ENCODE data around the gene VDAC1.
"Not testable (repeated sequence)": the region's sequence is repeated elsewhere in the genome, so short reads cannot be mapped to it uniquely, and the experiment has no call there.

Gene VDAC1

GRCh38 chr5:133963493-133964128, 41.2 kb downstream of the VDAC1 start:
- no peak for DNase-seq

DNA sequence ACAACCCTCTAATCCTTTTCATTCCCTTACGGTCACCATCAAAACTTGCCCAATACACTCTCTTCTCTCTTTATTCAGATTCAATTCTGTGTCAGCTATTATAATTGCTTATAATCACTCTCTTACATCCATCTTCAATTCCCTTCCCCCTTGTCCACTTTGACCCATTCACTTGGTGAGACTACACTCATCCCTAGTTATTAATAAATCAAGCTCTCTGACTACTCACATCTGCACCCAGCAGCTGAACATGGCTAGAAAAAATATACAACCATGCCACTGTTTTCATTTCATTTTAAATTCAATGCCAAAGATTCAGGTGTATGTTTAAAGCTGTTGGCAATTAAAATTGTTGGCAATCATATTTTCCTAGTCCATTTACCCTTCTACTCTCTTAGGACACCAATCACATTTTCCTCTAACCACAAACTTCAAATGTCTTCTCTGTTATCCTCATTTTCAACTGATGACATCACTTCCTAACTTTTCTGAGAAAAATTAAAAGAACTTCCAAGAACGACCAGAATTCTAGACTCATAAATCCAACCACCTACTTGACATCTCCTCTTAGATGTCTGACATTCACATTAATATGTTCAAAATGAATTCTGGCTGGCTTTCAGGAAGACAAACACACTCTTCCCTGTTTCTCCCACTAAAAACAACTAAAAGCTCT, 41.8 kb downstream of the VDAC1 start:
- DNase-seq, result no peak

DNA sequence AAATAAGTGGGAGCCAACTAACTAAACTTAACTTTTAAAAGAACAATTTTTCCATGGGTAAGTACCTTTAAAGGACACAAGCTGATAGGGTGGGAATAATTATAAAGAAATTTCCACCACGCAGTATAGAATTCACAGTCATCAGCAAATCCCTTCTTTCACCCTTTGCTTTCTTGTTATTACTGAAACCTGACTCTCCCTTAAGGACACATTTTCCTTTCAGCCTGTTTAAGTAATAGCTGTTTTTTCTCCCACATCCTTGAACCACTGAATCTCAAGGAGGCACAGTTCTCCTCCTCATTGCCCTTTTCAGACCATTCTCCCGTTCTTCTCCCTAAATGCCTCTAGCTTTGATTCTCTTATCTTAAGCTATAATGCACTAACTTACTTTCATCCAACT, 42.6 kb downstream of the VDAC1 start:
- no peak for DNase-seq

- no peak for DNase-seq
Measured at GRCh38 chr5:133959643-133960042, 45.1 kb downstream of the VDAC1 start.

DNA sequence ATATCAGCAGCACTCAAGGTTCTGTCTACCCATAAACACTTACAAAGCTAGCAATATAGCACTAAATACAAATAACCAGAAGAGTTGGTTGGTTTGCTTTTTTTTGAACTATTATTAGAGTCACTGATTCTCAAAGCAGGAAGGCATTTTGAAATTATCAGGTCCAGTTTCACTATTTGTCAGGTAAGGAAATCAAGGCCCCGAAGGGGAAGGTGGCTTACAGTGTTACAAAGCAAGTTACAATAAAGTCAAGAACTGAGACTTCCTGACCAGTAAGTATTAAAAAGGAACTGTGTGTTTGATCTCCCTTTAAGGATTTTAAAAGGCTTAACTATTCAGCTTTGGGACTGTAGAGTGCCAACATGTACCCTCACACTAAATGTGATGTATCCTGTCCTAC, 47.2 kb downstream of the VDAC1 start:
- no peak for DNase-seq

DNA sequence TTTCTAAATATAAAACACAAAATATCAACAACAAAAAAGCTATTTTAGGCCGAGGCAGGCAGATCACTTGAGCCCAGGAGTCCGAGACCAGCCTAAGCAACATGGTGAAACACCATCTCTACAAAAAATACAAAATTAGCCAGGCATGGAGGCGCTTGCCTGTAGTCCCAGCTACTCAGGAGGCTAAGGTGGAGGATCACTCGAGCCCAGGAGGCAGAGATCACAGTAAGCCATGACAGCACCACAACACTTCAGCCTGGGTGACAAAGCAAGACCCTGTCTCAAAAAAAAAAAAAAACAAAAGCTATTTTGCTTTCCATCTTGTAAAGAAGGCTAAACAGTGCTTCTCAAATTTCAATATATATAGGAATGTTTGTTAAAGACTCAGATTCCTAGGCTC, 47.7 kb downstream of the VDAC1 start:
- DNase-seq, result no peak

- not testable (repeated sequence) for DNase-seq
Measured at GRCh38 chr5:133956196-133956595, 48.6 kb downstream of the VDAC1 start.

GRCh38 chr5:133953568-133954145, 51.1 kb downstream of the VDAC1 start:
- no peak for DNase-seq

GRCh38 chr5:133952729-133953567, 51.8 kb downstream of the VDAC1 start:
- DNase-seq, result no peak

DNA sequence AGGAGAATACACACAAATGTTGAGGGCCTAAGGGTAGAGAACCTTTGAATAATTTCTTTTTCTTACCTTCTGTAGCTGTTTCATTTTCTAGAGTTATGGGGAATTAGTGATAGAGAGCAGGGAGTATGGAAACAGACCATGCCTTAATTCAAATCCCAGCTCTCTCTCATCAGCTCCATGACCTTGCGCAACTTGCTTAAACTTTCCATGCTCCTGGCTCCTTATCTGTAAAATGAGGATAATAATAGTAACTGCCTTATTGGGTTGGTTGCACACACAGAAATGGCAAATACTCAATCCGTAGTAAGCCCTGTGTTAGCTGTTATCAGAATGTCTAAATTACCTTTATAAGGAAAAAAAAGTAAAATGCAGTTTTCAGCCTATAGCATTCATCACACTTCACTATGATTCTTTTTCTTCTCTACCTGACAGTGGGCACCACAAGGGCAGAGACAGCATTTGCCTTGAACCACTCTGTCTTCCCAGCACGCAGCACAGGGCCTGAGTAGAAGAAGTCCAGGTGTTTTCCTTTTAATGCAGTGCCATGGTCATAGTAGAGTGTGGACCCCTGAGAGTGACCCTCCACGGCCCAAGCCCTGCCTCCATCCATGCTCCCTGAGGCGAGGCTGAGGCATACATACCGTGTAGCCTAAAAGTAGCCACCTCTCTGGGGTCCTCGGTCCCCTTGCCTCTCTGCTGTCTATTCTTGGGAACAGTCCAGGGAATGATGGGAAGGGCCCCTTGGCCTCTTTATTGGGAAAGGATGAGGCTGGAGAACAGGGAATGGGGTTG, 53.8 kb downstream of the VDAC1 start:
- DNase-seq, result no peak

DNA sequence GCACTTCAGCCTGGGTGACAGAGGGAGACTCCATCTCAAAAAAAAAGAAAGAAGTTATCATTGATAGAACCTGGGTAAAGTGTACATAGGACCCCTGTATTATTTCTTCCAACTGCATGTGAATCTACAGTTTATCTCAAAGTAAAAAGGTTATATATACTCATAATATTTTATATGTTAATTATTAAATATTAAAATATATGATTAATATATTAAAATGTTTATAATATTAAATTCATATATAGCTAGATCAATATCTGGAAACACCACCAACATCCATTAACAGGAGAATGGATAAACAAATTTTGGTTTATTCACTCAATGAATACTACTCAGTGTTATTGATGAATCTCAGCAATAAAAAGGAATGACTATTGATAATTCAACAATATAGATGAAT, 56.1 kb downstream of the VDAC1 start:
- DNase-seq, result no peak

DNA sequence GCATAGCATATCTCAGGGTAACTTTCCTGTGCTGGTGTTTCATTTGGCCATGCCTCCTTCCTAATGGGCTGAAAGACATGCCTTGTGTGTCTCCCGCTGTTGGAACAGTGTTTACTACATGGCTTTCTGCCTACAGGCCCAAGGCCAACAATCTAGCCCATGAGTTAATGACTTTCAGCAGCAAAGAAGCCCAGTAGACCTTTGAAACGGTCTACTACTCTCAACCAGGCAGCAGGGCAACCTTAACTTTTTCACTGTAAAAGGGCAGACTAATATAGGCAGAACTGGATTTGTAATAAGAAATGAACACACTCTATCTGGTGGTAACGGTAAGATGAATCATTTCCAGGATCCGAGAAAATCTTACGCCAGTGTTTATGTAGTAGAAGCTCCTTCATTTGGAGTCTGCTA, 57.3 kb downstream of the VDAC1 start:
- DNase-seq, result no peak

- DNase-seq, result no peak
Measured at GRCh38 chr5:133945568-133945967, 59.2 kb downstream of the VDAC1 start.

- no peak for DNase-seq
Measured at GRCh38 chr5:133944263-133945185, 60.3 kb downstream of the VDAC1 start.

DNA sequence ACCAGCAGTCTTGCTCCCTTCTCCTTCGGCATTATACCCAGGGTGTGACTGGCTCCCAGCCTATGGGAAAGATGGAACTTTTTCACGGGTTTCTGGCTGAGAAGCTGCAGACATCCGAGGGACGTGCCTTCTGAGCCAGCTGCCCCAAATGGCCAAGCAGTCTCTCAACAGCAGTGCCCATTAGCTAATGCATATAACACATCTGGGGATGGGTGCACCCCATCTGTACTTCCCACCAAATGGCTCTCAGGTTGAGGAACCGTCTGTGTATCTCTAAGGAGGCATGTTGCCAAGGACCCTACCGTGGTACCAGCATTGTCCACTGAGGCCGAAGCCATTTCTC, 61.3 kb downstream of the VDAC1 start:
- DNase-seq, result no peak

GRCh38 chr5:133942614-133943474, 61.9 kb downstream of the VDAC1 start:
- DNase-seq, result no peak

DNA sequence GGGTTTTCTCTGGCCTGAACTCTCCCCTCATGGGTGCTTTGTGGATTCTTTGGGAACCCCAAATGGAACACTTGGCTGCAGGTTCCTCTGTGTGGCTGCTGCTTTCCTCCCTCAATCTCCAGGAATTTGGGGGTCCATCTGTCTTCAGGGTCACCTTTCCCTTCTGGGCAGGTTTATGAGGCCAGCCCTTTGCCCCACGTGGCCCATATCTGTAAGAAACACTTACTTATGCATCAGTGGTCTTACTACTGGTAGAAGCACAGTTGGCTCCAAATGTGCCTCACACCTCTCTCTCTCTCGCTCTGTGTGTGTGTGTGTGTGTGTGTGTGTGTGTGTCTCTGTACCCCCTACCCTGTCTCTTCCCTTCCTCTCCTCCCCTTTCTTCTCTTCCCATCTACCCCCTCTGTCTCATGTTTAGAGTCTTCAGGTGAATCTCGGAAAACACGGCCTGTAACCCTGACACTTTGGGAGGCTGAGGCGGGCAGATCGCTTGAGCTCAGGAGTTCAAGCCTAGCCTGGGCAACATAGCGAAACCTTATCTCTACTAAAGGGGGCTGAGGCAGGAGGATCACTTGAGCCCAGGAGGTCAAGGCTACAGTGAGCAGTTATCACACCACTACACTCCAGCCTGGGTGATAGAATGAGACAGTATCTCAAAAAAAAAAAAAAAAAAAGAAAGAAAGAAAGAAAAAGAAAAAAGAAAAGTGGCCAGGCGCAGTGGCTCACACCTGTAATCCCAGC, 63.1 kb downstream of the VDAC1 start:
- DNase-seq, result no peak

DNA sequence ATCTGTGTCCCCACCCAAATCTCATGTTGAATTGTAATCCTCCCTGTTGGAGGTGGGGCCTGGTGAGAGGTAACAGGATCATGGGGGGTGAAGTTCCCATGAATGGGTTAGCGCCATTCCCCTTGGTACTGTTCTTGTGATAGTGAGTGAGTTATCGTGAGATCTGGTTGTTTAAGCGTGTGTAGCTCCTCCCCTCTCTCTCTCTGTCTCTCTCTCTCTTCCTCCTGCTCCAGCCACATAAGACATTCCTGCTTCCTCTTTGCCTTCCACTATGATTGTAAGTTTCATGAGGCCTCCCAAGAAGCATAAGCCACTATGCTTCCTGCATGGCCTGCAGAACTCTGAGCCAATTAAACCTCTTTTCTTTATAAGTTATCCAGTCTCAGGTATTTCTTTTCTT, 65.1 kb downstream of the VDAC1 start:
- DNase-seq, result no peak

GRCh38 chr5:133938929-133939328, 65.8 kb downstream of the VDAC1 start:
- no peak for DNase-seq
